HAP-1 (cell line): ENCODE data around the gene VIPR2.
A peak's percentile ranks its signal among the peaks of the same experiment; 100 is the strongest.
"Not testable (repeated sequence)": the region's sequence is repeated elsewhere in the genome, so short reads cannot be mapped to it uniquely, and the experiment has no call there.

Experiments
- DNase-seq, 2 experiments: peaks; one replicate each; pipeline ENCODE4 v3.0.0-alpha.2; 2016 to 2020; ENCODE audit warnings: low spot score in 2 of 2
- H3K27me3 ChIP-seq: fragments of 250-450 bp; sonication (Bioruptor Pico); 2 replicates; pipeline ENCODE4 v1.5.1; 2020; ENCODE audit warnings: low read depth, mild to moderate bottlenecking, moderate library complexity
- H3K36me3 ChIP-seq: fragments of 250-450 bp; sonication (Bioruptor Pico); replicated peaks from 2 replicates; pipeline ENCODE4 v1.5.1; 2020; ENCODE audit warnings: mild to moderate bottlenecking
- H3K4me1 ChIP-seq: fragments of 250-450 bp; sonication (Bioruptor Pico); 2 replicates; pipeline ENCODE4 v1.5.1; 2020; ENCODE audit warnings: mild to moderate bottlenecking
- H3K4me3 ChIP-seq: fragments of 250-450 bp; sonication (Bioruptor Pico); 2 replicates; pipeline ENCODE4 v1.5.1; 2020; ENCODE audit warnings: mild to moderate bottlenecking, moderate library complexity
- H3K9me3 ChIP-seq: fragments of 250-450 bp; sonication (Bioruptor Pico); 2 replicates; pipeline ENCODE4 v1.5.1; 2020; ENCODE audit warnings: mild to moderate bottlenecking, moderate library complexity
- in situ Hi-C: fragments of 300-500 bp; cut with MboI; formaldehyde crosslinking; loops from 3 replicates; pipeline ENCODE4 v1.14.3; 2020; ENCODE audit warnings: low sequenced_read_pairs, inconsistent platforms, mixed read lengths

Gene VIPR2

DNA sequence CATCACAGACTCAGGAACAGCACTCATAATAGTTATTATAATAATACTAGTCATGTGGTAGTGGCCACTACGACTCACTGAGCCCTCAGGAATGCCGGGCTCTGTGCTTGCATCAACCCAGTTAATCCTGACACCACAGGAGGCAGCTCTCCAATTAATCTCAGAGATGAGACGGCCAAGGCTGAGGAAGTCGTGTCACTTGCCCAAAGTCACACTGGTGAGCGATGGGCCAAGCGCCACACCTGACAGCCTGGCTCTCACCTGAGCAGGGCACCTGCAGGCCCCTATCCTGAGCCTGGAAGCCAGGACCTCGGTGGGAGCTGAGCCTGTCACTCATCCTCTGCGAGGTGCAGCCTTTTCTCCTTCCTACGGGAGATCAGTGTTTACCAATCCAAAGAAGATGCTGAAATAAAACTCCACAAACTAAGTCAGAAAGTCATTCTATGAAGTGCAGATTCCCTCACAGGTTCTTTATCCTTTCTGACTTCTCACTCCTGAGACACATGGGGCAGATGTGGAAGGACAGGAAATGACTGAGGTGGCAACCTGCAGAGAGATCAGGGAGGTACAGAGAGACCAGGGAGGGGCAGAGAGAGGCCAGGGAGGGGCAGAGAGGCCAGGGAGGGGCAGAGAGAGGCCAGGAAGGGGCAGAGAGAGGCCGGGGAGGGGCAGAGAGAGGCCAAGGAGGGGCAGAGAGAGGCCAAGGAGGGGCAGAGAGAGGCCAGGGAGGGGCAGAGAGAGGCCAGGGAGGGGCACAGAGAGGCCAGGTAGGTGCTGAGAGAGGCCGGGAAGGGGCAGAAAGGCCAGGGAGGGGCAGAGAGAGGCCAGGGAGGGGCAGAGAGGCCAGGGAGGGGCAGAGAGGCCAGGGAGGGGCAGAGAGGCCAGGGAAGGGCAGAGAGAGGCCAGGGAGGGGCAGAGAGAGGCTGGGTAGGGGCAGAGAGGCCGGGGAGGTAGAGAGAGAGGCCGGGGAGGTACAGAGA lies 38.5 kb downstream of the VIPR2 start:
- Histone ChIP-seq H3K27me3 (peaks cover 9% of the 10 kb centered on the region; the same call in 1 of the 2 replicates), H3K9me3 (no peaks in the 10 kb centered on the region), H3K36me3 (no peaks in the 10 kb centered on the region), H3K4me3 (no peak overlapping the region), H3K4me1 (no peaks in the 10 kb centered on the region)
- no peak for DNase-seq
- in situ Hi-C loops = no loop called here

- no peaks in the 10 kb centered on the region for H3K4me1 ChIP-seq
- peaks cover 7% of the 10 kb centered on the region; the same call in 1 of the 2 replicates for H3K27me3 ChIP-seq
- DNase-seq = no peak
- H3K9me3 ChIP-seq = no peaks in the 10 kb centered on the region
- in situ Hi-C loops = no loop called here
- no peaks in the 10 kb centered on the region for H3K36me3 ChIP-seq
- no peak overlapping the region for H3K4me3 ChIP-seq
Observed at GRCh38 chr7:159105066-159105780, 39.4 kb downstream of the VIPR2 start.

DNA sequence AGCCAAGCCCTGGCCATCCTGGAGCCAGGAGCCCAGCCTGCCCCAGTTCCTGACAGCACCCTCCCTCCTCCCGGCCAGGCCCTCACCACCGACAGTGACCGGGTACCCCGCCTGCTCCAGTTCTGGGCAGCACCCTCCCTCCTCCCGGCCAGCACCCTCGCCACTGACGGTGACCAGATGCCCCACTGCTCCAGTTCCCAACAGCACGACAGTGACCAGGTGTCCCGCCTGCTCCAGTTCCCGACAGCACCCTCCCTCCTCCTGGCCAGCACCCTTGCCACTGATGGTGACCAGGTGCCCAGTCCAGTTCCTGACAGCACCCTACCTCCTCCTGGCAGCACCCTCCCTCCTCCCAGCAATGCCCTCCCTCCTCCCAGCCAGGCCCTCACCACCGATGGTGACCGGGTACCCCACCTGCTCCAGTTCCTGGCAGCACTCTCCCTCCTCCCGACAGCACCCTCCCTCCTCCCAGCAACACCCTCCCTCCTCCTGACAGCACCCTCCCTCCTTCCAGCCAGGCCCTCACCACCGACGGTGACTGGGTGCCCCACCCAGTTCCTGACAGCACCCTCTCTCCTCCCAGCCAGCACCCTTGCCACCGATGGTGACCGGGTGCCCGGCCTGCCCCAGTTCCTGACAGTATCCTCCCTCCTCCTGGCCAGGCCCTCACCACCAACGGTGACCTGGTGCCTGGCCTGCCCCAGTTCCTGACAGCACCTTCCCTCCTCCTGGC lies 40.3 kb downstream of the VIPR2 start:
- no peaks in the 10 kb centered on the region for H3K36me3 ChIP-seq
- no peak for DNase-seq
- in situ Hi-C loops = no loop called here
- H3K4me1 ChIP-seq = no peaks in the 10 kb centered on the region
- peaks cover 4% of the 10 kb centered on the region; the same call in 1 of the 2 replicates for H3K27me3 ChIP-seq
- H3K9me3 ChIP-seq = no peaks in the 10 kb centered on the region
- H3K4me3 ChIP-seq = no peak overlapping the region

DNA sequence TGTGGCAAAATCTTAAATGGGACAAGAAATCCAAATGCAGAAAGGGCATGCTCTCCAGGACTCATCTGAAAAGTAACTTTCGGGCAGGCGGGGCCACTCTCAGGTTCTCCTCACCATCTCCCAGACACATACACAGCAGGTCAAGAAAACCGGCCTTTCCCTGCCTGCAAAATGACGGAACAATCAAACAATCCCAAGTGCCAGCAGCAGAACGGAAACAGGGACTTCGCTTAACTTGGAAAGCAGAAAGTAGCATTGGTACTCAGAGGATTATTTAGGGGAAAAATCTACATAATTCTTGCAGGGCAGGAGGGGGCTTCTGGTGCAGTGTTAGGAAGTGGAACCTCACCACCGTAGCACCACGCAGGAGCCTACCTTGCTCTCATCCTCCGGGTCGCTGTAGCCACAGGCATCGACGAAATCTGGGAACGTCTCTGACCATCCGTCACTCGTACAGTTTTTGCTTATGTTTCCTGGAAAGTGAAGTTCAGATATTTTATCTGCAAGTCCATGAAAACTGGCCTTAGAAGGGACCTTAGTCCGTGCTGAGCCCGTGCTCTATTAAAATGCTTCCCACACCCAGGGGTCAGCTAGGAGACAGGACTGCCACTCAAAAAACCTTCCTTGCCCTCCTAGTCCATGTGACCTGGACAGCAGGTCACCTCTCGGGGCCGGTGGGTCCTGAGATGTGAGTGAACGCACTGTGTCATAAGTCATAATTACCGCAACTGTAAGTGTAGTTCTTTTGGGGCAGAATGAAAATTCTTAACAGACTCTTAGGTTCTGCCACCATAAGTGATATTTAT lies 41.1 kb downstream of the VIPR2 start:
- in situ Hi-C loops = no loop called here
- H3K4me1 ChIP-seq = no peaks in the 10 kb centered on the region
- no peak overlapping the region for H3K4me3 ChIP-seq
- no peaks in the 10 kb centered on the region for H3K36me3 ChIP-seq
- H3K27me3 ChIP-seq = peaks cover under 1% of the 10 kb centered on the region; the same call in 1 of the 2 replicates
- no peaks in the 10 kb centered on the region for H3K9me3 ChIP-seq
- no peak for DNase-seq

GRCh38 chr7:159102681-159103381 lies 41.8 kb downstream of the VIPR2 start:
- no peaks in the 10 kb centered on the region for H3K36me3 ChIP-seq
- no peaks in the 10 kb centered on the region for H3K9me3 ChIP-seq
- no peaks in the 10 kb centered on the region for H3K27me3 ChIP-seq
- H3K4me3 ChIP-seq = no peak overlapping the region
- H3K4me1 ChIP-seq = no peaks in the 10 kb centered on the region
- DNase-seq = peak in 1 of 2 experiments; percentile 6
- in situ Hi-C loops = no loop called here

DNA sequence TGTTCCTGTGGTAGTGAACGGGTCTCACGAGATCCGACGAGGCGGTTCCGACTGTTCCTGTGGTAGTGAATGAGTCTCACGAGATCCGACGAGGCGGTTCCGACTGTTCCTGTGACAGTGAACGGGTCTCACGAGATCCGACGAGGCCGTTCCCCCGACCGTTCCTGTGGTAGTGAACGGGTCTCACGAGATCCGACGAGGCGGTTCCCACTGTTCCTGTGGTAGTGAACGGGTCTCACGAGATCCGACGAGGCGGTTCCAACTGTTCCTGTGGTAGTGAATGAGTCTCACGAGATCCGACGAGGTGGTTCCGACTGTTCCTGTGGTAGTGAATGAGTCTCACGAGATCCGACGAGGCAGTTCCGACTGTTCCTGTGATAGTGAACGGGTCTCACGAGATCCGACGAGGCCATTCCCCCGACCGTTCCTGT lies 43.0 kb downstream of the VIPR2 start:
- H3K27me3 ChIP-seq, in situ Hi-C loops, H3K4me1 ChIP-seq: not testable (repeated sequence)

GRCh38 chr7:159101083-159101395 lies 43.6 kb downstream of the VIPR2 start:
- H3K4me1 ChIP-seq, DNase-seq, in situ Hi-C loops, H3K9me3 ChIP-seq, H3K27me3 ChIP-seq, H3K4me3 ChIP-seq, H3K36me3 ChIP-seq: not testable (repeated sequence)

More for the DNA sequence above, 43.0 kb downstream of the VIPR2 start:
- DNase-seq = peak in 1 of 2 experiments; percentile 1
- not testable (repeated sequence) for H3K36me3 ChIP-seq, H3K9me3 ChIP-seq, H3K4me3 ChIP-seq

DNA sequence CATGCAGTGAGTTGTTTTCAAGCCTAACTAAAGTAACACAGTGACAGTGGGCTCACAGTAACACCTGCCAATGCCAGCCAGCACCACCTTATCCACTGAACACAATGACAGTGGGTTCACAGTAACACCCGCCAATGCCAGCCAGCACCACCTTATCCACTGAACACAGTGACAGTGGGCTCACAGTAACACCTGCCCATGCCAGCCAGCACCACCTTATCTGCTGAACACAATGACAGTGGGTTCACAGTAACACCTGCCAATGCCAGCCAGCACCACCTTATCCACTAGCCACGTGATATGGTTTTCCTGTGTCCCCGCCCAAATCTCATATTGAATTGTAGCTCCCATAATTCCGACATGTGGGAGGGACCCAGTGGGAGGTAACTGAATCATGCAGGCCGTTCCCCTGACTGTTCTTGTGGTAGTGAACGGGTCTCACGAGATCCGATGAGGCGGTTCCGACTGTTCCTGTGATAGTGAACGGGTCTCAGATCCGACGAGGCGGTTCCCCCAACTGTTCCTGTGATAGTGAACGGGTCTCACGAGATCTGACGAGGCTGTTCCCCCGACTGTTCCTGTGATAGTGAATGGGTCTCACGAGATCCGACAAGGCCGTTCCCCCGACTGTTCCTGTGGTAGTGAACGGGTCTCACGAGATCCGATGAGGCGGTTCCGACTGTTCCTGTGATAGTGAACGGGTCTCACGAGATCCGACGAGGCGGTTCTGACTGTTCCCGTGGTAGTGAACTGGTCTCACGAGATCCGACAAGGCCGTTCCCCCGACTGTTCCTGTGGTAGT lies 44.2 kb downstream of the VIPR2 start:
- H3K4me3 ChIP-seq, H3K36me3 ChIP-seq, in situ Hi-C loops, H3K4me1 ChIP-seq, DNase-seq, H3K27me3 ChIP-seq, H3K9me3 ChIP-seq: not testable (repeated sequence)

GRCh38 chr7:159099711-159100231 lies 44.9 kb downstream of the VIPR2 start:
- Histone ChIP-seq H3K27me3 (0 out of 2 replicates have a peak, but pooled peaks cover 3% of the 10 kb centered on the region), H3K4me3 (no peak overlapping the region), H3K9me3 (no peaks in the 10 kb centered on the region), H3K4me1 (no peaks in the 10 kb centered on the region), H3K36me3 (no peaks in the 10 kb centered on the region)
- peak in 1 of 2 experiments; percentile 4 for DNase-seq
- in situ Hi-C loops = no loop called here

DNA sequence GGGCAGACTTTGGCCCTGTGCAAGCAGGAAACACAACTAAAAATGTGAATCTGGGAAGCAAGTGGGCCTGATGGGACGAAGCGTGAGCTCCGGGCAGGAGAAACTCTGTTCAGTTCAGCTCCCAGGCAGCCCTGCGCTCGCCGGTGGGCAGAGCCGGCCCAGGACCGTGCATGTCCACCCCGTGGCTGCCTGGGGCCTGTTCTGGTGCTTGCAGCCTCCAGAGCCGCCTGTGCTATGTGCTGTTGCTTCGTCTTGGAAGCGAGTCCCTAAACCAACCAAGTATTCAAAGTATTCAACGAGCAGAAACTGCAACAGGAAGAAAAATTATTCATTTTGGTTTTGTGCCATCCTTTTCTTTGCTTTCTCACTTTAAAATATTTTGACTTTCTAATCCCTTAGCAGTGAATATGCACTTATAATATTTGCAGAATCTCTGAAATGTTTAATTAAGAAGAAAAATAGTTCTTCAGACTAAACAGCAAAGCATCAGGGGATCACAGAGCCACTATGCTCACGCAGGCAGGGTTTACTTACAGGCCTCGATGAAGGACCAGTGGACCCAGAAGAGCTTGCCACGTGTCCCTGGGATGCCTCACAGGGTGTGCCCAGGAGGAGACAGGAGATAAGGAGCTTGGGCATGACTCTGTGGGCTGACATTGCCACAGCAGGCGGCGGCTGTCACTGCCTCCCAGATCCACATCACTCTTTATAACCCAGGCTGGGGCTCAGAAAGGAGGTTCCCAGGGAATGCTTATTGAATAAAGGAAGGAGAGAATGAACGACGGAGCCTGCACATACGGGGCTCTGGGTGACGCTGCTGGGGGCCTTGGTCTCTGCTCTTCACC lies 45.6 kb downstream of the VIPR2 start:
- Histone ChIP-seq H3K4me3 (no peak overlapping the region), H3K9me3 (no peaks in the 10 kb centered on the region), H3K27me3 (0 out of 2 replicates have a peak, but pooled peaks cover 3% of the 10 kb centered on the region), H3K4me1 (no peaks in the 10 kb centered on the region), H3K36me3 (no peaks in the 10 kb centered on the region)
- peak in 1 of 2 experiments; percentile 6 for DNase-seq
- in situ Hi-C loops = no loop called here

DNA sequence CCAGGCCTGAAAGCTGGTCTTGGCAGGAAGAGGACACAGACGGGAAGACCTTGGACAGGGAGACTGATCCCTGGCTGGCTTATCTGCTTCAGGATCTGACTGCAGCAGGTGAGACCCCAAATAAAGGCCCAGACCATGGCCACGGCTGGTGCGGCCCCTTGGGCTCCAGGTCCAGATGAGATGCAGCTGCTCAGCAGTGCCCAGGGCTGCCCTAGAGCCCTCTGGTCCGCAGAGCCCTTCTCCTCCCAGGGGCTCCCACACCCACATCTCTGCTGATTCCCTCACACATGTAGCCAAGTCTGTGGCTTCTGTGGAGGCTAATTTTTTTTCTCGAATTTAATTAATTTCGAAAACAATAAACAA lies 46.3 kb downstream of the VIPR2 start:
- no peaks in the 10 kb centered on the region for H3K36me3 ChIP-seq
- no peaks in the 10 kb centered on the region for H3K4me1 ChIP-seq
- in situ Hi-C loops = no loop called here
- H3K9me3 ChIP-seq = no peaks in the 10 kb centered on the region
- peak in 1 of 2 experiments; percentile 4 for DNase-seq
- H3K4me3 ChIP-seq = no peak overlapping the region
- H3K27me3 ChIP-seq = 0 out of 2 replicates have a peak, but pooled peaks cover 3% of the 10 kb centered on the region
